Osteoblast (primary cell): ENCODE results near the gene MFSD6L. TPM values are rescaled to one million over a fixed set of nuclear protein-coding genes. Genes with fewer than 3 reads are reported as not detected.

Experiments used
- DNase-seq: peaks from one replicate; pipeline ENCODE4 v3.0.0; 2011; ENCODE audit warnings: low spot score, mixed read lengths; ENCODE audit not compliant: insufficient read length; ENCODE audit errors: missing footprints
- H2AFZ ChIP-seq: 2 replicates; pipeline ENCODE4 v1.6.0; 2011; ENCODE audit warnings: mild to moderate bottlenecking, low read length
- H3K27ac ChIP-seq: 2 replicates; pipeline ENCODE4 v1.5.1; 2011; ENCODE audit warnings: mild to moderate bottlenecking, low read depth, low read length, moderate library complexity
- H3K27me3 ChIP-seq: 2 replicates; pipeline ENCODE4 v1.6.0; 2012; ENCODE audit warnings: mild to moderate bottlenecking, control low read depth, inconsistent platforms, low read length, moderate library complexity; ENCODE audit not compliant: insufficient read depth
- H3K36me3 ChIP-seq: 2 replicates; pipeline ENCODE4 v1.5.1; 2011; ENCODE audit warnings: mild to moderate bottlenecking, low read length, control low read depth, moderate library complexity; ENCODE audit not compliant: insufficient read depth
- H3K4me1 ChIP-seq: 2 replicates; pipeline ENCODE4 v1.5.1; 2011; ENCODE audit warnings: mild to moderate bottlenecking, low read length, control low read depth, moderate library complexity; ENCODE audit not compliant: insufficient read depth
- H3K4me2 ChIP-seq: 2 replicates; pipeline ENCODE4 v1.6.0; 2011; ENCODE audit warnings: mild to moderate bottlenecking, low read length; ENCODE audit not compliant: insufficient read depth
- H3K4me3 ChIP-seq: fragments of 200-600 bp; sonication (generic); 3 replicates; pipeline ENCODE4 v1.5.1; 2012; ENCODE audit warnings: mild to moderate bottlenecking, low read length, inconsistent platforms; ENCODE audit not compliant: insufficient read depth
- H3K79me2 ChIP-seq: 2 replicates; pipeline ENCODE4 v1.6.0; 2012; ENCODE audit warnings: mild to moderate bottlenecking, low read length, control low read depth, inconsistent platforms; ENCODE audit not compliant: insufficient read depth
- H3K9me3 ChIP-seq: 2 replicates; pipeline ENCODE4 v1.5.1; 2011; ENCODE audit warnings: low read depth, low read length, control low read depth
- H4K20me1 ChIP-seq: 2 replicates; pipeline ENCODE4 v1.6.0; 2012; ENCODE audit warnings: mild to moderate bottlenecking, low read length, control low read depth; ENCODE audit not compliant: insufficient read depth
- total RNA-seq: library from RNA; depleted of rRNA; stranded (reverse); fragments of >200 nt; gene quantifications from 2 replicates; pipeline ENCODE4 v1.2.3, GENCODE V29; 2012
- TF ChIP-seq, protein P1 (sequence below): IDR thresholded peaks from 2 replicates; pipeline ENCODE4 v1.5.1; 2011; ENCODE audit warnings: mild to moderate bottlenecking, low read depth, low read length, moderate library complexity; ENCODE audit errors: extremely low read depth

Gene MFSD6L
- total RNA-seq, 1 donor = not detected

DNA sequence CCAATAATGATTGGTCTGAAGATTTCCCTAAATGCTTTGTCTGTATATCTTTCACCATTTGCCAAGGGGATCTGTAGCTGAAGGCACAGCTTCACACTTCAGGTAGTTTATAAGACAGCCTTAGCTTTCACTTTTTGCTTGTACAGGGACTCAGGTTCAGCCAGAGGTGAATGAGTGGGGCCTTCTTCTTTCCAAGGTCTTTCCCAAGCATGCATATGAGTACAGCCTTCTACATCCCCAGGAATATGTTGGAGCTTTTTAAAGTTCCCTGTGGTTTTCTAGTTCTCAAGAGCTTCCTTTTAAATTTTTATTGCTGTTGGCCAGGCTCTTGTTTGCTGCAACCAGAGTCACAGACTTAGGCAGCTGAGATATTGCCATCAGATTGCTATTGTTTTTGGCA lies 22.9 kb downstream of the MFSD6L start:
- TF ChIP-seq, protein P1, sequence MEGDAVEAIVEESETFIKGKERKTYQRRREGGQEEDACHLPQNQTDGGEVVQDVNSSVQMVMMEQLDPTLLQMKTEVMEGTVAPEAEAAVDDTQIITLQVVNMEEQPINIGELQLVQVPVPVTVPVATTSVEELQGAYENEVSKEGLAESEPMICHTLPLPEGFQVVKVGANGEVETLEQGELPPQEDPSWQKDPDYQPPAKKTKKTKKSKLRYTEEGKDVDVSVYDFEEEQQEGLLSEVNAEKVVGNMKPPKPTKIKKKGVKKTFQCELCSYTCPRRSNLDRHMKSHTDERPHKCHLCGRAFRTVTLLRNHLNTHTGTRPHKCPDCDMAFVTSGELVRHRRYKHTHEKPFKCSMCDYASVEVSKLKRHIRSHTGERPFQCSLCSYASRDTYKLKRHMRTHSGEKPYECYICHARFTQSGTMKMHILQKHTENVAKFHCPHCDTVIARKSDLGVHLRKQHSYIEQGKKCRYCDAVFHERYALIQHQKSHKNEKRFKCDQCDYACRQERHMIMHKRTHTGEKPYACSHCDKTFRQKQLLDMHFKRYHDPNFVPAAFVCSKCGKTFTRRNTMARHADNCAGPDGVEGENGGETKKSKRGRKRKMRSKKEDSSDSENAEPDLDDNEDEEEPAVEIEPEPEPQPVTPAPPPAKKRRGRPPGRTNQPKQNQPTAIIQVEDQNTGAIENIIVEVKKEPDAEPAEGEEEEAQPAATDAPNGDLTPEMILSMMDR = no peak
- no peak overlapping the region for H3K27ac ChIP-seq
- H3K9me3 ChIP-seq = no peaks in the 10 kb centered on the region
- no peaks in the 10 kb centered on the region for H3K36me3 ChIP-seq
- H3K4me1 ChIP-seq = no peaks in the 10 kb centered on the region
- no peak overlapping the region for H3K4me3 ChIP-seq
- no peaks in the 10 kb centered on the region for H4K20me1 ChIP-seq
- H2AFZ ChIP-seq = no peak overlapping the region
- no peaks in the 10 kb centered on the region for H3K79me2 ChIP-seq
- peak; percentile 41 for DNase-seq
- H3K27me3 ChIP-seq = peaks cover 8% of the 10 kb centered on the region
- no peak overlapping the region for H3K4me2 ChIP-seq

DNA sequence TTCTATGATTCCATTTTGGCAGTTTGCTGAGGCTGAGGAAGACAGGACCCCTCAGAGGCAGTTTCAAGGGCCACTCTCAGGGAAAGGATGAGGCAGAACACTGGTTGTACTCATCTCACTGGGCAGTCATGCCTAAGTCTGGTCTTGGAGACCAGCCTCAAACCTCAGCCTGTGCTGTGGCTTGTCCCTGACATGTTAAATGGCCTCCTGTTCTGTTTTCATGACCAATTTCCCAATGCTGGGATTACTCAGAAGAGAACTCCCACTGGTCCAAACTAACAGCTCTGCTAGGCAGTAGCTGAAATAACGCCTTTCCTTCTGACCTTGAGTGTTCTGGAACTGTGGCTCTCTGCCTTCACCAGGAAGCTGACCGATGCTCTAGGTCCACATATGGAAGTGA lies 32.4 kb downstream of the MFSD6L start:
- H3K27me3 ChIP-seq = peaks cover 18% of the 10 kb centered on the region
- H3K4me2 ChIP-seq = no peak overlapping the region
- no peaks in the 10 kb centered on the region for H3K36me3 ChIP-seq
- no peak overlapping the region for H3K4me3 ChIP-seq
- TF ChIP-seq, protein P1 = no peak
- no peaks in the 10 kb centered on the region for H3K9me3 ChIP-seq
- H3K4me1 ChIP-seq = no peaks in the 10 kb centered on the region
- no peaks in the 10 kb centered on the region for H3K79me2 ChIP-seq
- peak overlapping the region; percentile 51 for H2AFZ ChIP-seq
- no peak overlapping the region for H3K27ac ChIP-seq
- DNase-seq = no peak
- no peaks in the 10 kb centered on the region for H4K20me1 ChIP-seq

DNA sequence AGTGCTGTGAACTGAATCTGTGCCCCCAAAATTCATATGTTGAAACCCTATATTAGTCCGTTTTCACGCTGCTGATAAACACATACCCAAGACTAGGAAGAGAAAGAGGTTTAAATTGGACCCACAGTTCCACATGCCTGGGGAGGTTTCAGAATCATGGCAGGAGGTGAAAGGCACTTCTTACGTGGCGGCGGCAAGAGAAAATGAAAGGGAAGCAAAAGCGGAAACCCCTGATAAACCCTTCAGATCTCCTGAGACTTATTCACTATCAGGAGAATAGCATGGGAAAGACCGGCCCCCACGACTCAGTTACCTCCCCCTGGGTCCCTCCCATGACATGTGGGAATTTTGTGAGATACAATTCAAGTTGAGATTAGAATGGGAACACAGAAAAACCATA lies 37.2 kb downstream of the MFSD6L start:
- no peak overlapping the region for H3K4me2 ChIP-seq
- H3K27ac ChIP-seq = no peak overlapping the region
- H3K4me3 ChIP-seq = no peak overlapping the region
- no peak for DNase-seq
- H3K27me3 ChIP-seq = peaks cover 25% of the 10 kb centered on the region
- no peak overlapping the region for H2AFZ ChIP-seq
- no peaks in the 10 kb centered on the region for H3K4me1 ChIP-seq
- H4K20me1 ChIP-seq = no peaks in the 10 kb centered on the region
- H3K36me3 ChIP-seq = no peaks in the 10 kb centered on the region
- H3K79me2 ChIP-seq = no peaks in the 10 kb centered on the region
- no peaks in the 10 kb centered on the region for H3K9me3 ChIP-seq
- TF ChIP-seq, protein P1 = no peak

DNA sequence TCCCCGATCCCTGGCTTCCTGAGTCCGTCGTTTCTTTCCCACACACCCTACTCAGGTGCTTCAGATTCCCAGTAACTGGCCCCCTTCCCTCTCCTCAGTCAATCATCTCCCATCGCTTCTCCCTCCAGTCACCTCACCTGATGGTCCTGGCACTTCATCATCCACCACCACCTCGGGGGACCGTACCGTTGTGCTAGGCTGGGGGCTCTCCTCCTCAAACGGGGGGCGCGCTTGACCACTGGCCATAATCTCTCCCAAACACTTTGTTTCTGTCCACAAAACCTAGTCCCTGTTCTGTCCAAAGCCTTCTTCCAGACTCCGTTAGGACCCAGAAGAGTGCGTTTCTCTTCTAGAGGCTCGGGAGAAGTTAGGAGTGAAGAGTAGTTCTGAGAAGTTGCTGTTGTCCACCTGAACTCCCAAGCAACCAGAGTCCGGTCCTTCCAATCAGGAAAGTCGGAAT lies 41.0 kb downstream of the MFSD6L start, which contains the start of gene SPDYE4:
Gene SPDYE4 (minus strand): TSS at position 410 of the 460 bp plus-strand sequence. CDS start 164 bp downstream, at position 246.
- no peak for DNase-seq
- H3K4me1 ChIP-seq = no peaks in the 10 kb centered on the region
- H3K27ac ChIP-seq = no peak within 1 kb of the TSS
- no peak within 1 kb of the TSS for H3K4me3 ChIP-seq
- H3K36me3 ChIP-seq = no peaks in the 10 kb centered on the region
- no peak within 1 kb of the TSS for H3K4me2 ChIP-seq
- no peaks in the 10 kb centered on the region for H4K20me1 ChIP-seq
- TF ChIP-seq, protein P1 = no peak
- H2AFZ ChIP-seq = no peak within 1 kb of the TSS
- no peaks in the 10 kb centered on the region for H3K9me3 ChIP-seq
- peaks cover 27% of the 10 kb centered on the region for H3K27me3 ChIP-seq
- no peaks in the 10 kb centered on the region for H3K79me2 ChIP-seq
